Lung (tissue), 12 donors: ENCODE measurements around the gene DAAM2. TPM values are rescaled to one million over a fixed set of nuclear protein-coding genes. Genes with fewer than 3 reads are reported as not detected.

Experiments
- ATAC-seq: fragments of 200-7000 bp; cut with Tn5 transposase; one replicate; pipeline ENCODE4 v1.9.1; 2020; ENCODE audit warnings: moderate number of reproducible peaks; ENCODE audit not compliant: insufficient read depth, low FRiP score
- DNase-seq, 3 donors: peaks; one replicate each; pipeline ENCODE4 v3.0.0-alpha.2; 2013 to 2017
- H3K27ac ChIP-seq, 2 donors: one replicate each; pipeline ENCODE4 v1.5.1; 2013; ENCODE audit warnings: mild to moderate bottlenecking in 2 of 2, moderate library complexity in 2 of 2, control low read depth in 1 of 2, inconsistent platforms in 1 of 2, low read depth in 1 of 2, low read length in 1 of 2
- H3K27me3 ChIP-seq, 3 donors: one replicate each; pipeline ENCODE4 v1.5.1; 2013; ENCODE audit warnings: low read length in 2 of 3; ENCODE audit not compliant: control insufficient read depth in 3 of 3, insufficient read depth in 3 of 3
- H3K36me3 ChIP-seq, 4 donors: one replicate each; pipeline ENCODE4 v1.5.1; 2013; ENCODE audit warnings: low read length in 4 of 4, mild to moderate bottlenecking in 1 of 4, moderate library complexity in 1 of 4; ENCODE audit not compliant: control insufficient read depth in 4 of 4, insufficient read depth in 4 of 4
- H3K4me1 ChIP-seq, 5 donors: one replicate each; pipeline ENCODE4 v1.5.1; 2013; ENCODE audit warnings: low read length in 5 of 5, mild to moderate bottlenecking in 2 of 5, moderate library complexity in 1 of 5; ENCODE audit not compliant: control insufficient read depth in 5 of 5, insufficient read depth in 5 of 5
- H3K4me3 ChIP-seq: one replicate; pipeline ENCODE4 v1.5.1; 2013; ENCODE audit warnings: mild to moderate bottlenecking, control low read depth, moderate library complexity
- H3K9ac ChIP-seq, 2 donors: one replicate each; pipeline ENCODE4 v1.5.1; 2013; ENCODE audit warnings: low read length in 2 of 2, control low read depth in 1 of 2; ENCODE audit not compliant: insufficient read depth in 1 of 2
- H3K9me3 ChIP-seq, 4 donors: one replicate each; pipeline ENCODE4 v1.5.1; 2013; ENCODE audit warnings: low read length in 3 of 4, mild to moderate bottlenecking in 1 of 4, moderate library complexity in 1 of 4; ENCODE audit not compliant: control insufficient read depth in 4 of 4, insufficient read depth in 3 of 4
- WGBS, 2 donors: extraction: QIAGEN DNeasy Blood & Tissue Kit; methylation state at CpG; one replicate each; pipeline ENCODE4 v1.1.7; 2013; 5-methylcytosine and 5-hydroxymethylcytosine counted together
- polyA plus RNA-seq, 2 donors: library from polyadenylated mRNA; stranded (reverse); fragments of 200-250 nt; gene quantifications; one replicate each; pipeline ENCODE4 v1.2.1, GENCODE V29; 2013
- total RNA-seq, 2 donors: library from RNA; depleted of rRNA in 1 of 2; stranded (reverse); fragments of >200 nt in 1 of 2; gene quantifications; one replicate each; pipeline ENCODE4 v1.2.1, GENCODE V29; 2014 to 2021
- TF ChIP-seq, protein P1 (sequence below): IDR thresholded peaks from 2 replicates; pipeline ENCODE4 v1.5.1; 2012; ENCODE audit warnings: mild to moderate bottlenecking; ENCODE audit errors: control extremely low read depth, extremely low read depth
- donor health status: control.
- donor health status: control.
- donor health status: Bipolar disorder and iron deficiency.
- donor health status: healthy.
- donor health status: DM: yes; HTN: yes; CAD: no.

Gene DAAM2
- total and polyA plus RNA-seq, 4 donors, result 13.6 to 43.0 (median 28.5) TPM

DNA sequence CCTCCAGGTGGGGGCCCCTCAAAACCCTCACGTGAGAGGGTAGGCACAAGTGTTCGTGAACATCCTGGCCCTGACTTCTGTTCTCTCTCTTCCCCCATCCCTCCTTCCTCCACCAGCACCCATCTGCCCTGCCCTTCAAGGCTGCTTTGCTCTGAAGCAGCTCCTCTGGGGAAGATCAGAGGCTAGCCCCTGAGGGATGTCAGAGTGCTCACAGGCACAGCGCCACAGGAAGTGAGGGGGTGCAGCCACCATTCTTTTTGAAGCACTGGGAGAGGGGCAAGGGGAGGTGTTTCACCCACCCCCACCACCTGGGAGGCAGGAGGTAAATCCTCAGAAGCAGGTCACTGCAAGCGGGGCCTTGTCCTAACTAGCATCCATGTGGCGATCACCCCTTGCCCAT is 130.6 kb downstream of the DAAM2 start:
- no peak overlapping the region for H3K4me3 ChIP-seq
- DNase-seq (no peak), ATAC-seq (no peak)
- WGBS, 2 donors, result 90% methylated on average over 5 of the region's 5 CpGs
- TF ChIP-seq, protein P1, sequence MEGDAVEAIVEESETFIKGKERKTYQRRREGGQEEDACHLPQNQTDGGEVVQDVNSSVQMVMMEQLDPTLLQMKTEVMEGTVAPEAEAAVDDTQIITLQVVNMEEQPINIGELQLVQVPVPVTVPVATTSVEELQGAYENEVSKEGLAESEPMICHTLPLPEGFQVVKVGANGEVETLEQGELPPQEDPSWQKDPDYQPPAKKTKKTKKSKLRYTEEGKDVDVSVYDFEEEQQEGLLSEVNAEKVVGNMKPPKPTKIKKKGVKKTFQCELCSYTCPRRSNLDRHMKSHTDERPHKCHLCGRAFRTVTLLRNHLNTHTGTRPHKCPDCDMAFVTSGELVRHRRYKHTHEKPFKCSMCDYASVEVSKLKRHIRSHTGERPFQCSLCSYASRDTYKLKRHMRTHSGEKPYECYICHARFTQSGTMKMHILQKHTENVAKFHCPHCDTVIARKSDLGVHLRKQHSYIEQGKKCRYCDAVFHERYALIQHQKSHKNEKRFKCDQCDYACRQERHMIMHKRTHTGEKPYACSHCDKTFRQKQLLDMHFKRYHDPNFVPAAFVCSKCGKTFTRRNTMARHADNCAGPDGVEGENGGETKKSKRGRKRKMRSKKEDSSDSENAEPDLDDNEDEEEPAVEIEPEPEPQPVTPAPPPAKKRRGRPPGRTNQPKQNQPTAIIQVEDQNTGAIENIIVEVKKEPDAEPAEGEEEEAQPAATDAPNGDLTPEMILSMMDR, result no peak
- H3K9me3 ChIP-seq, result no peaks in the 10 kb centered on the region
- peaks cover 4 to 19% (median 10%) of the 10 kb centered on the region in 4 donors for H3K36me3 ChIP-seq
- H3K9ac ChIP-seq, result no peak overlapping the region
- H3K4me1 ChIP-seq, result peaks cover 0 to 15% (median 0%) of the 10 kb centered on the region in 5 donors
- no peak overlapping the region for H3K27ac ChIP-seq
- no peaks in the 10 kb centered on the region for H3K27me3 ChIP-seq

DNA sequence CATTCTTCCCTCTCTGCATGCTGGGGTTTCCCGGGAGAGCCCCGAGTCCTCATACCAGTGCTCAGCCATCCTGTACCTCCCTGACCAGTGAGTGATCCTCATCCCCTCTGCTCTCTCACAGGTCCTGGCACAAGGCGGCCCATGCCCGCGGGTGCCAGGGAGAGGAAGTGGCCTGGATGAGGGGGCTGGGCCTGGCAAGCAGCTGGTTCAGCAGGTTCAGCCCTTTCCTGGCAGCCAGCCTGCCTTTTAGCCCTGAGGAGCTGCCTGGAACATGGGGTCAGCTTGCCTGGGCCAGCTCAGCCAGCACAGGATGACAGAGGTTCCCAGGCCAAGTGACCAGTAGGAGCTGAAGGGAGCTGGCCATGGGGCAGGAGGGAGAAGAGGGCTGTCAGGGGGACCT is 131.2 kb downstream of the DAAM2 start:
- TF ChIP-seq, protein P1, result no peak
- no peak for ATAC-seq
- Histone ChIP-seq H3K9ac (no peak overlapping the region), H3K27ac (peak overlapping the region in 1 of 2 donors; percentile 14), H3K27me3 (no peaks in the 10 kb centered on the region), H3K4me1 (peaks cover 0 to 15% (median 0%) of the 10 kb centered on the region in 5 donors), H3K4me3 (no peak overlapping the region), H3K36me3 (peaks cover 4 to 19% (median 10%) of the 10 kb centered on the region in 4 donors), H3K9me3 (no peaks in the 10 kb centered on the region)
- 59 to 85% methylated on average over 3 to 5 of the region's 5 CpGs for WGBS, 2 donors
- DNase-seq, result peak in 1 of 3 donors; percentile 28

DNA sequence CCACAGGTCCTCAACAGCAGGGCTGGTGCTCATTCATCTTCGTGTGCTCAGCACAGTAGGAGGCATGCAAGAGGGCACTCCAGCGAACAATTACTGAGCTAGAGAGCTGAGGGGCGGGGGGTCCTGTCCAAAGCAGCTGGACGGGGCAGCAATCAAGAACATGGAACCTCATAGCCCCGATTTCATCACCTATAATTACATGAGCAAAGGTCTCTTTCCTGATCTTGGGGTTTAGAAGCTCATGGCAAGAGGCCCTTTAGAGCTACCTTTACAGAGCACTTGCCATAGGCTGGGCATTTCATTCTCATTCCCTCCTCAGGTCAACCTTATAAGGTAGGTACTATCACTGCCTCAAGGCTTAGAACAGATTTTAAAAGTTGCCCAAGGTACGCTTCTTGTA is 131.7 kb downstream of the DAAM2 start:
- Histone ChIP-seq H3K4me1 (peaks cover 0 to 15% (median 0%) of the 10 kb centered on the region in 5 donors), H3K9ac (no peak overlapping the region), H3K9me3 (no peaks in the 10 kb centered on the region), H3K4me3 (no peak overlapping the region), H3K27me3 (no peaks in the 10 kb centered on the region), H3K36me3 (peaks cover 4 to 19% (median 10%) of the 10 kb centered on the region in 4 donors), H3K27ac (peak overlapping the region in 1 of 2 donors; percentile 14)
- DNase-seq (no peak), ATAC-seq (no peak)
- 68 to 69% methylated on average over 6 of the region's 6 CpGs for WGBS, 2 donors
- TF ChIP-seq, protein P1, result no peak

DNA sequence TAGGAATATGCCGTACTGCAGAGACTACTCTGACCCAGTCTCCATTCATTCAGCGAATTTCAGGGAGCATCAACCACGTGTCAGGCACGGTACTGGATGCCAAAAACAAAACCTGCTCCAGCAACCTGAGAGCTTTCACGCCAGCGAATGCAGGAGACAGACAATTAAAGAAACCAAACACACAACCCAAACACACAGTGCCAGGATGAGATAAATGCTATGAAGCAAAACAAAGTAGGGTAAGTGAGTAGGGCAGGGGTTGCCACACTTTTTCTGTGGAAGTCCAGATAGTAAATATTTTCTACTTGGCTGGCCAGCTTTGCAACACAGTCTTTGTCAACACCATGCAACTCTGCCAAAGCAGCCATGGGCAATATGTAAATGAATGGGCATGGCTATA is 132.1 kb downstream of the DAAM2 start:
- no peak overlapping the region for H3K9ac ChIP-seq
- no peak for ATAC-seq

More for the DNA sequence above, 132.1 kb downstream of the DAAM2 start:
- no peaks in the 10 kb centered on the region for H3K27me3 ChIP-seq
- peaks cover 0 to 17% (median 0%) of the 10 kb centered on the region in 5 donors for H3K4me1 ChIP-seq
- H3K9me3 ChIP-seq, result no peaks in the 10 kb centered on the region
- no peak overlapping the region for H3K4me3 ChIP-seq
- TF ChIP-seq, protein P1, result no peak
- no peak for DNase-seq
- 80 to 90% methylated on average over 6 of the region's 6 CpGs for WGBS, 2 donors
- no peak overlapping the region for H3K27ac ChIP-seq
- H3K36me3 ChIP-seq, result peaks cover 4 to 19% (median 10%) of the 10 kb centered on the region in 4 donors
